ENCODE results near the gene KRTAP12-3.
"Not testable (repeated sequence)": the region's sequence is repeated elsewhere in the genome, so short reads cannot be mapped to it uniquely, and the experiment has no call there.

KRTAP12-3 gene, protein sequence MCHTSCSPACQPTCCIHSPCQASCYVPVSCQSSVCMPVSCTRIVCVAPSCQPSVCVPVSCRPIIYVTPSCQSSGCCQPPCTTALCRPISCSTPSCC

DNA sequence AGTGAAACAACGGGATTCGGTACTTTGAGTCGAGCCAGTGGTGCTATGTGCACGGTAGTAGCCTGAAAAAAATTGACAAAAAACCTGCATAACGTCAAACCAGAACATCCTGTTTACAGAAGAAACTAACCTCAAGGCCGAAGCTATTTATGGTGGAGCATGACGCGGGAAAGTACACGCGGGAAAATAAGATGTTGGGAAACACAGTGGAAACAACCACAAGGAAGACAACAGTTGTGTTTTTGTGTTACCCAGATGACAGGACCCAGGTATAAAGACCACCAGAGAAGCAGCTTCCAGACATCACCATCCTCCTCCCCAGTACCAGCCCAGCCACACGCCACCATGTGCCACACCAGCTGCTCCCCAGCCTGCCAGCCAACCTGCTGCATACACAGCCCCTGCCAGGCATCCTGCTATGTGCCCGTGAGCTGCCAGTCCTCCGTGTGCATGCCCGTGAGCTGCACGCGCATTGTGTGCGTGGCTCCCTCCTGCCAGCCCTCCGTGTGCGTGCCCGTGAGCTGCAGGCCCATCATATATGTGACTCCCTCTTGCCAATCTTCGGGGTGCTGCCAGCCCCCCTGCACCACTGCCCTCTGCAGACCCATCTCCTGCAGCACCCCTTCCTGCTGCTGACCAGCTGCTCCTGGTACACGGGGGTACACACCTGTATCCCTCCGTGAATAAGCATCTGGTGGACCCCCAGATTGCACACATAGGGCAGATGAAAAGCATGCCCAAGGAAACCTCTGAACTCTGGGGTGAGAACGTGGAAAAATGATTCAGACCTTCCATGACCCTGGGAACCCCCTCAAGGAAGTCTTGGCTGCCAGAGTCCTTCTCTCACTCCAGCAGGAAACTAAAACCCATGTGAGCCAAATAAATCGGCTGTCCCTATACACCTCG lies at the start of gene KRTAP12-3:
Gene KRTAP12-3 (plus strand): TSS at position 298 of the 906 bp plus-strand sequence. CDS start 48 bp downstream, at position 346.
- no peak for DNase-seq (ENCODE audit: low read depth)

DNA sequence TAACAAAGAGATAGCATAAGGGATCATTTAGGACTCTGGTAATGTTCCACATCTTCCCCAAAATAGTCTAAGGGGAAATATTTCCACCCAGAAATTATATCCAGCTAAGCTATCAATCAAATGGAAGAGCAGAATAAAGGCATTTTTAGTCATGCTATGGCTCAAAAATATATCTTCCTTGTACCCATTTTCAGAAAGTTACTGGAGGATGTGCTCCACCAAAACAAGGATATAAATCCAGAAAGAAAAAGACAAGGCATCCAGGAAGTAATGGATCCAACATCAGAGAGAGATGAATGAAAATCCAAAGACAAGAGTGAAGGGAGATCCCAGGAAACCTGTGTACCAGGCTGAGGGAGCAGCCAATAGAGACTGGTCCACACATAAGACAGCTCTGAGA lies 48.5 kb upstream of the KRTAP12-3 start:
- DNase-seq (ENCODE audit: low read depth) = no peak

- DNase-seq (ENCODE audit: low read depth) = not testable (repeated sequence)
These were observed 47.4 kb upstream of the KRTAP12-3 start for GRCh38 chr21:44610157-44610843.

DNA sequence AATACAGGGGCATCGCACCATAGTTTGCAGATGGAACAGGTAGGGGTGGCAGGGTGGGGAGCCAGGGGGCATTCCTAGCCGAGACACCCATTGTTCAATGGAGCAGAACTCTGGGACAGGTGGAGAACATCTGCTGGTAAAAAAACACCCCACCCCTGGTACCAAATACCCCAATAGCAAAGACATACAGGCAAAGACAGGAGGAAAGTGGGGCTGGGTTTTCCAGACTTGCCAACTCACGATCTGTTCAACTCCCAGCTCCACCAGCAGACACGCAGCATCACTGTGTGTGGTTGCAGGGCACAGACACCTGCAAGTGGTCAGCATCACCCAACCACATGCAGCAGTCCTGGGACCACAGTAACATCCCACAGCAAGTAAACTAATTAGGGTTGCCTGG lies 46.2 kb upstream of the KRTAP12-3 start:
- no peak for DNase-seq (ENCODE audit: low read depth)

DNA sequence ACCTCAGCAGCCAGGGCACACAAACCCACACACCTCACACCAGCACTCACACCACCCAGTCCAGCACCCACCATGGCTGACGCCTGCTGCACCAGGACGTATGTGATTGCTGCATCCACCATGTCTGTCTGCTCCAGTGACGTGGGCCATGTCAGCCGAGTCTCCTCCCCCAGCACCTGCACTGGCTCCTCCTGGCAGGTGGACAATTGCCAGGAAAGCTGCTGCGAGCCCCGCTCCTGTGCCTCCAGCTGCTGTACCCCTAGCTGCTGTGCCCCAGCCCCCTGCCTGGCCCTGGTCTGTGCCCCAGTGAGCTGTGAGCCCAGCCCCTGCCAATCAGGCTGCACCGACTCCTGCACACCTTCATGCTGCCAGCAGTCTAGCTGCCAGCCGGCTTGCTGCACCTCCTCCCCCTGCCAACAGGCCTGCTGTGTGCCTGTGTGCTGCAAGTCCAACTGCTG lies 45.7 kb upstream of the KRTAP12-3 start, which contains the start of gene KRTAP10-8:
Gene KRTAP10-8 (plus strand): TSS at position 51 of the 458 bp plus-strand sequence. CDS start 22 bp downstream, at position 73.
- no peak for DNase-seq (ENCODE audit: low read depth)

- DNase-seq (ENCODE audit: low read depth) = no peak
These were observed 45.0 kb upstream of the KRTAP12-3 start for GRCh38 chr21:44612669-44613229.

- DNase-seq (ENCODE audit: low read depth) = no peak
These were observed 44.2 kb upstream of the KRTAP12-3 start for GRCh38 chr21:44613386-44614155.

DNA sequence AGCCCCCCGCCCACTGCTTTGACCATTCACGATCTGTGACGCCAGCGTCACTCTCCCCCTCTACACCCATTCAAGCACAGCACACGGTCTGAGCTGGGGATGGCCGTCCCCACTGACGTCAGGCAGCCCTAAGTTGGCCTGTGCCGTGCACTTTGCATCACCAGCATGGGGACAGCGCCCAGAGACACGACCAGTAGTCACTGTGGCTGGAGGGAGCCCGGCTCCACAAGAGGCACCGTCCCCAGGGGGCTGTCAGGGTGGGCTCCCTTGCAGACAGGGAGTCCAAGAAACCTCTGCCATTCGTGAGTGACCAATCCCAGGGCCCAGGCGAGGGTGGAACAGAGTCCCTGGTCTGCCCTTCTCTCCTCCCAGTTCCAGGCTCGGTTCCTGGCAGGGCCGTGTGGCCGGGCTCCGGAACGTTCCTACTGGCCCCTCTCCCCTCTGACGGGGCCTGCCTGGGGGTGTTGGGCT lies 43.5 kb upstream of the KRTAP12-3 start:
- DNase-seq (ENCODE audit: low read depth) = no peak

GRCh38 chr21:44614961-44615391 lies 42.8 kb upstream of the KRTAP12-3 start:
- no peak for DNase-seq (ENCODE audit: low read depth)

DNA sequence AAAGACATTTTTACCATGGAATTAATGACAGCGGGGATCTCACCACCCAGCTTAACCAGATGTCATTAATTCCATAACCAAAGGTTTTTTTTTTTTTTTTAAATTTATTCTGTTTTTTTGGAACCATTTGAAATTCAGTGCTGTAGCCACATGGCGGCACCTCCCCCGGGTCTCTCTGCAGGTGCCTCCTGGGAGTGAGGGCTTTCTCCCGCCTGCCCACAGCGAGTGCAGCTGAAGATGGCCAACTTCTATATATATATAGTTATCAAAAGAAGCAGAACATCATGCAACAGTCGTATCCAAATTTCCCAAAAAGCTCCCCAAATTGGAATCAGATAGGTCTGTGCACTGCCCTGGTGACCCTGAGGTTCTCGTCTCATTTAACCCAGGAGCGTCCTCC lies 42.3 kb upstream of the KRTAP12-3 start:
- DNase-seq (ENCODE audit: low read depth) = no peak

DNA sequence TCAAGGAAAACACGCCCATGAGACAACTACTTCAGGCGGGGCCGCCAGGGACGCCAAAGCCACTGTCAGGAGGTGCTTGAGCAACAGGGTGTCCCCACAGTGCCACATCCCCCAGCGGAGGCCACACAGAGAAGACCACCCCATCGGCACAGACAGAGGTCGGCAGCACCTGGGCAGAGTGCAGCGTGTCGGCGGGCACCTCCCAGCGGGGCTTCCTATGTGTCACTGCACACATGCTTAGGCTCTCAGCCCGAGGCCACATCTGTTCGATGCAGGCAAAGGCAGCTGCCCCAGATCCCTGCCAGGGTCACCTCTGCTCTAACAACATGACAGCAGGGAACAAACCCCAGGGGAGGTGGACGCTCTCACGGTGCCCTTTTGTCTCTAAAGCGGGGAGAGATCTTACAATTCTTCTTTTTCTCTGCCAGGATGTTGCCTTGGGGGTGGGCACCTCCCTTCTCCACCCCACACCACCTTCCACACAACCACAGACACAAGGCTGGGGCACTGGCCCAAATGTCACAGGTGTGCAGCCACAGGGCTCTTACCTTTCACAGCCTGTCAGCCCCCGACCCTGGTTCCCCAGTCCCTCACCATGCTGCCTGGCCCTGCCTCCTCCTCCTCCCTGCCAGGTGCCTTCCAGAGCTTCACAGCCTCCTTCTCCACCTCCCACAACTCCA lies 41.7 kb upstream of the KRTAP12-3 start:
- DNase-seq (ENCODE audit: low read depth) = no peak

DNA sequence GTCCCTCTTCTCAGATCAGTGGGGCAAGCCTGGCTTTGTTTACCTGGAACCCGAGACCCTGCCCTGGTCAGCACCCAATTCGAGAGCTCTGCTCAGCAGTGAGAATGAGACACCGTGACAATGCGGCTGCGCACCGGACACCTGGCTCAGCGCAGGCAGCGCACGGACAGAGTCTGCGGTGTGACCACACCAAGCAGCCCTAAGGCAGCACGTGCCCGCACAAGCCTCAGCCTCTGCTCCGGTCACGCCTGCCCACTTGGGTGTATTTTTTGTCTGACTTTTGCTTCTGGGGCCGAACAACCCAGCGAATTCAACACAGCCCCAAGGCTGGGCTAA lies 41.2 kb upstream of the KRTAP12-3 start:
- DNase-seq (ENCODE audit: low read depth) = no peak

- no peak for DNase-seq (ENCODE audit: low read depth)
These were observed 40.6 kb upstream of the KRTAP12-3 start for GRCh38 chr21:44617071-44617501.

GRCh38 chr21:44618504-44618903 lies 39.2 kb upstream of the KRTAP12-3 start:
- DNase-seq (ENCODE audit: low read depth) = no peak

DNA sequence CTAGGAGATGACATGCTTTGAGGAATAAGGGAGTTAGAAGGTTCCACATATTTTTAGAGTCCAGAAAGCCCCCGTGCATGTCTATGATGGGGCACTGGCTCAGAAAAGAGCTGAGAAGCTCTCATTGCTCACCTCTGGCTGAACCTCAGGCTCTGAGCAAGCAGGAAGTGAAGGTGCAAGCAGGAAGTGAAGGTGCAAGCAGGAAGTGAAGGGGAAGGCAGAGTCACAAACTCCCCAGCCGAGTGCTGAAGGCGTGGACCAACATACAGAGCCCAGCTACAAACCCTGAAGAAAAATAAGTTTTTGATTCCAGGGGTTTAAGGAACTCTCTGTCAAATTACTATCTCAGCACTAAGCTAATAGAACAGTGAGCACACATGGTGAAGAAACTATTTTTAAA lies 38.8 kb upstream of the KRTAP12-3 start:
- DNase-seq (ENCODE audit: low read depth) = no peak

- DNase-seq (ENCODE audit: low read depth) = no peak
These were observed 37.8 kb upstream of the KRTAP12-3 start for GRCh38 chr21:44619886-44620285.

DNA sequence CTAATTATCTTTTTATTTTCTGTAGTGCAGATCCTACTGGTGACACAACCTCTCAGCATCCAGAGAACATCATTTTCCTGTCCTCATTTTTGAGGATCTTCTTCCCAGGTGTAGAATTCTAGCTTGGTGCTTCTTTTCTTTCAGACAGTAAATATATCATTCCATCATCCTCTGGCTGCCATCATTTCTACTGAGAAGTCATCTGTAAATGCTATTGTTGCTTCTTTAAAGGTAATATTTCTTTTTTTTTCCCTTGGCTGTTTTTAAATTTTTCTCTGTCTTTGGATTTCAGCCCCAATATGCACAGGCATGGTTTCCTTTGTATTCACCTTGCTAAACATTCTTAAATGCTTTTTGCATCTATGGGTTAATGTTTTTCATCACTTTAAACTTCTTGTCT lies 34.2 kb upstream of the KRTAP12-3 start:
- no peak for DNase-seq (ENCODE audit: low read depth)

- no peak for DNase-seq (ENCODE audit: low read depth)
These were observed 32.0 kb upstream of the KRTAP12-3 start for GRCh38 chr21:44625756-44626155.

GRCh38 chr21:44626262-44626661 lies 31.5 kb upstream of the KRTAP12-3 start:
- DNase-seq (ENCODE audit: low read depth) = no peak

DNA sequence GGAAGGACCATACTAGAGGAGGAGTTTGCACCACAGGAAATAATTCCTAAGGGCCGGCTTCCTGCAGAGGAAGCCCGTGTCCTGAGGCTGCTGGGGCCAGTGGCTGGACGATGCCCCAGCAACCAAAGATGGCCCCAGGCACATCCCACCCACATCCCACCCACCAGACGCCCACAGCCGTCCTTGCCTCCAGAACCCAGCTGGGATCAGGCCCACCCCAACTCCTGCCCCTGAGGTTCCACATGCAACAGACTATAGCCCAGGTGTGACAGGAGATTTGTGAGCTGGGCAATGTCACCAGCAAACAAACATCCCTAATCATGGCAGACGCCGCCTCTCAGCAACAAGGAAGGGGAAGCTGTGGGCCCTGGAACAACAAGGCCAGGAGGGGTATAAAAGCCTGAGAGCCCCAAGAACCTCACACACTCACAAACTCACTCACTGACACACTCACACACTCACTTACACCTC lies 31.0 kb upstream of the KRTAP12-3 start, which contains the start of gene KRTAP10-9:
Gene KRTAP10-9 (plus strand): TSS at position 421 of the 471 bp plus-strand sequence. CDS start 79 bp downstream, outside the sequence.
- no peak for DNase-seq (ENCODE audit: low read depth)
